ENCODE measurements around the gene GRM8. TPM values are rescaled to one million over a fixed set of nuclear protein-coding genes. Genes with fewer than 3 reads are reported as not detected.

GRM8 gene
- total RNA-seq, 1 experiment from 2014 or later = 0.80 TPM

DNA sequence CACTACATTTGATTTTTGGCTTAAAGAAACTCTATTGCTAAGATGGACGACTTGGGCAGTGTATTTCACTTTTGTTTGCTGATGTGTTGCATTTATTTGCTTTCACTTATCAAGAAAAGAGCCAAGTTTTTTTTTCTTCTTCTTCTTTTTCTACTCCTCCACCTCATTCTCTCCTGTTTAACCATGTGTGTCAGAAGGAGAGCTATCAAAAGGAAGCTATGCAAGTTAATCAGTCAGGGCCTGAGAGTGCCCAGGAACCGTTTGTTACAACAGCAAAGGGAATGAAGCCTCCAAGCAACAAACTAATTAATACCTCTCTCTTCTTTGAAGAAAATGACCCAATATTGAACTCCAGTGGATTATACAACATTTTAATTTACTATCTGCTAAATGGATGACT, 299.3 kb downstream of the GRM8 start:
- intact Hi-C loops (cut with micrococcal nuclease; ENCODE audit: unreplicated experiment) = no loop called here
- Histone ChIP-seq H3K9me3 (ENCODE audit: low read depth, low read length, poor library complexity, severe bottlenecking) (no peaks in the 10 kb centered on the region), H3K36me3 (ENCODE audit: insufficient read depth, low read length, poor library complexity, severe bottlenecking) (no peaks in the 10 kb centered on the region), H3K27me3 (replicated peaks; ENCODE audit: insufficient read depth, low read depth, low read length, poor library complexity) (no peaks in the 10 kb centered on the region), H3K27ac (ENCODE audit: low read depth, low read length, poor library complexity, severe bottlenecking) (no peak overlapping the region), H3K4me3 (ENCODE audit: low read depth, low read length, poor library complexity, severe bottlenecking) (no peak overlapping the region), H3K4me1 (ENCODE audit: insufficient read depth, low read length, poor library complexity, severe bottlenecking) (no peaks in the 10 kb centered on the region)
- ChIA-PET POLR2A (ENCODE audit: low non-redundant PET) (no interaction called here), CTCF (no interaction called here)
- BruUV-seq (replicated peaks) = no TSS peak
- TF ChIP-seq EZH2 (IDR thresholded peaks at IDR 0.05; ENCODE audit: borderline replicate concordance, low read depth, low read length, poor library complexity, severe bottlenecking) = no peak
- TF ChIP-seq CTCF (conservative IDR thresholded peaks at IDR 0.05; ENCODE audit: low read depth, low read length) = no peak
- DNase-seq (ENCODE audit: low spot score) = no peak

DNA sequence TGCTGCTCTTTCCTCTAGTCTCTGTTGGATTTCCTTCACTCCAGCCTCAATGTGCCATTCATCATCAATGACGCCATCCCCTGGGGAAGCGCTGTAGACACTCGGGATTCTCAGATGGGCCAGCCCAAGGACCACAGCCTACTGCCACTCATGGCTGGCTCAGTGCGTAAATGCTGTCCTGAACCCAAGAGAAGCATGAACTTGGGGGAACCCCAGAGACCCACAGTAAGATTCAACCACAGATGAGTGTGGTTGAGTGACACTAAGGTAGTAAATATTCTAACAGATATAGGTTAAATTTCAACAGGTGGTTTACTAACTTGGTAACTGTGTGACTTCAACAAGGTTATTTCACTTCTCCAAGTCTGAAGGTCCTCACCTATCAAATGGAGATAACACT, 304.1 kb downstream of the GRM8 start:
- no TSS peak for BruUV-seq (replicated peaks)
- TF ChIP-seq EZH2 (IDR thresholded peaks at IDR 0.05; ENCODE audit: borderline replicate concordance, low read depth, low read length, poor library complexity, severe bottlenecking) (no peak), CTCF (conservative IDR thresholded peaks at IDR 0.05; ENCODE audit: low read depth, low read length) (no peak)
- ChIA-PET CTCF (no interaction called here), POLR2A (ENCODE audit: low non-redundant PET) (no interaction called here)
- intact Hi-C loops (cut with micrococcal nuclease; ENCODE audit: unreplicated experiment) = no loop called here
- Histone ChIP-seq H3K9me3 (ENCODE audit: low read depth, low read length, poor library complexity, severe bottlenecking) (no peaks in the 10 kb centered on the region), H3K4me3 (ENCODE audit: low read depth, low read length, poor library complexity, severe bottlenecking) (no peak overlapping the region), H3K27me3 (replicated peaks; ENCODE audit: insufficient read depth, low read depth, low read length, poor library complexity) (no peaks in the 10 kb centered on the region), H3K36me3 (ENCODE audit: insufficient read depth, low read length, poor library complexity, severe bottlenecking) (no peaks in the 10 kb centered on the region), H3K4me1 (ENCODE audit: insufficient read depth, low read length, poor library complexity, severe bottlenecking) (no peaks in the 10 kb centered on the region), H3K27ac (ENCODE audit: low read depth, low read length, poor library complexity, severe bottlenecking) (no peak overlapping the region)
- no peak for DNase-seq (ENCODE audit: low spot score)

DNA sequence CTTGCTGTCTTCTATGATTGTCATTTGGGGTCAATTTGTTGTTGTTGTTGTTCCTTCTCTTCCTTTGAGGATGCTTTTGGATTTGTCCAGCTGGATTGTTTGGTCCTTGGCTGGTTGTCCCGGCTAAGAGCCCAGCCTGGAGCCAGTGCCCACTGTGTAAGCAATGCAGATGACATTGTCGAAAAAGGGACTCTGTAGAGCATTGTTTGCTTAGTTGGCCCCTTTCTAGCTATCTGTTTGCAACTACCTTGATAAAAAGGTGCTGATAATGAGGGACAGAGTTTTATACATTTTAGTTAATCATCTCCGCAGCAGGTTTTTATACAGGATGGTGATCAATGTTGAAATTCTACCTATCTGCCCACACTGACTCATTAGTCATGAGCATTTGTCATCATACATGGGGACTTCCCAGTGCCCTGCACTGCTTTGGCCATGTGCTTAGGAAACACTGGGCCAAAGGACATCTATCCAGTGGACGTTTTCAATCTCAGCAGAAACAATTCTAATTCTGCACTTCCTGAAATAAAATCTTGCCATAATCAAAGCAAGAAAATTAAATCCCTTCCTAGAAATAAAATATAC, 311.9 kb downstream of the GRM8 start:
- intact Hi-C loops (cut with micrococcal nuclease; ENCODE audit: unreplicated experiment) = no loop called here
- Histone ChIP-seq H3K27ac (ENCODE audit: low read depth, low read length, poor library complexity, severe bottlenecking) (no peak overlapping the region), H3K4me3 (ENCODE audit: low read depth, low read length, poor library complexity, severe bottlenecking) (no peak overlapping the region), H3K4me1 (ENCODE audit: insufficient read depth, low read length, poor library complexity, severe bottlenecking) (no peaks in the 10 kb centered on the region), H3K9me3 (ENCODE audit: low read depth, low read length, poor library complexity, severe bottlenecking) (no peaks in the 10 kb centered on the region), H3K27me3 (replicated peaks; ENCODE audit: insufficient read depth, low read depth, low read length, poor library complexity) (no peaks in the 10 kb centered on the region), H3K36me3 (ENCODE audit: insufficient read depth, low read length, poor library complexity, severe bottlenecking) (no peaks in the 10 kb centered on the region)
- DNase-seq (ENCODE audit: low spot score) = no peak
- BruUV-seq (replicated peaks) = no TSS peak
- ChIA-PET POLR2A (ENCODE audit: low non-redundant PET) (no interaction called here), CTCF (no interaction called here)
- TF ChIP-seq EZH2 (IDR thresholded peaks at IDR 0.05; ENCODE audit: borderline replicate concordance, low read depth, low read length, poor library complexity, severe bottlenecking) (no peak), CTCF (conservative IDR thresholded peaks at IDR 0.05; ENCODE audit: low read depth, low read length) (no peak)
